Peyer's patch (tissue), 4 donors: ENCODE results near the gene TUBA1B. TPM values are rescaled to one million over a fixed set of nuclear protein-coding genes. Genes with fewer than 3 reads are reported as not detected.
A peak's percentile ranks its signal among the peaks of the same experiment; 100 is the strongest.
"Not testable (repeated sequence)": the region's sequence is repeated elsewhere in the genome, so short reads cannot be mapped to it uniquely, and the experiment has no call there.

Experiments
- DNase-seq, 3 donors: peaks; one replicate each; pipeline ENCODE4 v3.0.0-alpha.2; 2017 to 2019
- H3K27ac ChIP-seq, 4 donors: fragments of 200-600 bp; sonication (generic); one replicate each; pipeline ENCODE4 v1.5.1; 2016 to 2019
- H3K27me3 ChIP-seq, 2 donors: fragments of 200-600 bp; sonication (generic); one replicate each; pipeline ENCODE4 v1.5.1; 2019
- H3K36me3 ChIP-seq, 3 donors: fragments of 200-600 bp; sonication (generic); one replicate each; pipeline ENCODE4 v1.5.1; 2016 to 2019
- H3K4me1 ChIP-seq, 4 donors: fragments of 200-600 bp; sonication (generic); one replicate each; pipeline ENCODE4 v1.5.1; 2016 to 2019
- H3K4me3 ChIP-seq, 4 donors: fragments of 200-600 bp; sonication (generic); 1 replicate in 3 of 4; 2 replicates in 1 of 4; pipeline ENCODE4 v1.5.1; 2016 to 2019; ENCODE audit warnings: mild to moderate bottlenecking in 1 of 4
- H3K9me3 ChIP-seq, 4 donors: fragments of 200-600 bp; sonication (generic); one replicate each; pipeline ENCODE4 v1.5.1; 2016 to 2019; ENCODE audit warnings: mild to moderate bottlenecking in 1 of 4
- CTCF ChIP-seq, 6 experiments: fragments of 450-650 bp in 4 of 6; fragments of 200-600 bp in 2 of 6; sonication (generic) in 1 of 6; IDR thresholded peaks; one replicate each; pipeline ENCODE4 v1.5.1; 2017 to 2019; ENCODE audit warnings: antibody characterized with exemption in 6 of 6, mild to moderate bottlenecking in 3 of 6, moderate library complexity in 1 of 6
- POLR2A ChIP-seq, 2 donors: fragments of 450-650 bp; IDR thresholded peaks; one replicate each; pipeline ENCODE4 v1.5.1; 2017; ENCODE audit warnings: antibody characterized with exemption in 2 of 2, mild to moderate bottlenecking in 2 of 2, moderate library complexity in 2 of 2
- total RNA-seq, 4 donors: library from RNA; depleted of rRNA; stranded (reverse); fragments of >200 nt; gene quantifications; one replicate each; pipeline ENCODE4 v1.1.0, GENCODE V29; 2016

The TUBA1B gene
- total RNA-seq, 4 donors from 2014 or later, result 154 to 578 (median 243) TPM

- Histone ChIP-seq H3K36me3 (no peaks in the 10 kb centered on the region), H3K4me1 (peaks cover 0 to 3% (median 0%) of the 10 kb centered on the region in 4 donors), H3K27me3 (no peaks in the 10 kb centered on the region), H3K4me3 (no peak overlapping the region), H3K27ac (no peak overlapping the region), H3K9me3 (no peaks in the 10 kb centered on the region)
- no peak for TF ChIP-seq CTCF (IDR thresholded peaks at IDR 0.05)
- no peak for TF ChIP-seq POLR2A (IDR thresholded peaks at IDR 0.05)
- DNase-seq, result no peak
Observed at GRCh38 chr12:49138587-49138986, 7.4 kb upstream of the TUBA1B start.

- no peaks in the 10 kb centered on the region for H3K9me3 ChIP-seq
- TF ChIP-seq POLR2A (IDR thresholded peaks at IDR 0.05) (no peak), CTCF (IDR thresholded peaks at IDR 0.05) (no peak)
- no peak for DNase-seq
- H3K27me3 ChIP-seq, result no peaks in the 10 kb centered on the region
- no peak overlapping the region for H3K4me3 ChIP-seq
- H3K36me3 ChIP-seq, result no peaks in the 10 kb centered on the region
- no peak overlapping the region for H3K27ac ChIP-seq
- peaks cover 0 to 10% (median 0%) of the 10 kb centered on the region in 4 donors for H3K4me1 ChIP-seq
Observed at GRCh38 chr12:49137476-49137875, 6.3 kb upstream of the TUBA1B start.

- H3K9me3 ChIP-seq, H3K36me3 ChIP-seq, H3K4me3 ChIP-seq, H3K27me3 ChIP-seq, DNase-seq, H3K27ac ChIP-seq: not testable (repeated sequence)
- peaks cover 0 to 15% (median 0%) of the 10 kb centered on the region in 4 donors for H3K4me1 ChIP-seq
Observed at GRCh38 chr12:49136997-49137396, 5.8 kb upstream of the TUBA1B start.

- Histone ChIP-seq H3K27ac (no peak overlapping the region), H3K9me3 (no peaks in the 10 kb centered on the region), H3K36me3 (peaks cover 0 to 12% (median 0%) of the 10 kb centered on the region in 3 donors), H3K4me3 (no peak overlapping the region), H3K27me3 (no peaks in the 10 kb centered on the region), H3K4me1 (peaks cover 0 to 27% (median 4%) of the 10 kb centered on the region in 4 donors)
- no peak for DNase-seq
- TF ChIP-seq CTCF (IDR thresholded peaks at IDR 0.05), result no peak
- no peak for TF ChIP-seq POLR2A (IDR thresholded peaks at IDR 0.05)
Observed at GRCh38 chr12:49133590-49133989, 2.4 kb upstream of the TUBA1B start.

- no peak for TF ChIP-seq POLR2A (IDR thresholded peaks at IDR 0.05)
- H3K27me3 ChIP-seq, result no peaks in the 10 kb centered on the region
- H3K36me3 ChIP-seq, result peaks cover 0 to 14% (median 0%) of the 10 kb centered on the region in 3 donors
- DNase-seq, result no peak
- no peaks in the 10 kb centered on the region for H3K9me3 ChIP-seq
- H3K4me1 ChIP-seq, result peaks cover 0 to 27% (median 4%) of the 10 kb centered on the region in 4 donors
- no peak overlapping the region for H3K27ac ChIP-seq
- H3K4me3 ChIP-seq, result no peak overlapping the region
Observed at GRCh38 chr12:49133014-49133413, 1.8 kb upstream of the TUBA1B start.

GRCh38 chr12:49131894-49132461 lies 783 bp upstream of the TUBA1B start:
- Histone ChIP-seq H3K9me3 (no peaks in the 10 kb centered on the region), H3K36me3 (peaks cover 0 to 25% (median 0%) of the 10 kb centered on the region in 3 donors), H3K4me3 (peak overlapping the region; percentile 88 to 99 (median 92)), H3K27ac (peak overlapping the region; percentile 98 to 100 (median 99)), H3K27me3 (no peaks in the 10 kb centered on the region), H3K4me1 (peaks cover 0 to 27% (median 4%) of the 10 kb centered on the region in 4 donors)
- no peak for TF ChIP-seq POLR2A (IDR thresholded peaks at IDR 0.05)
- DNase-seq, result no peak

- DNase-seq, result peak; percentile 92 to 97 (median 94)
- peak overlapping the region; percentile 88 to 99 (median 92) for H3K4me3 ChIP-seq
- no peaks in the 10 kb centered on the region for H3K27me3 ChIP-seq
- TF ChIP-seq POLR2A (IDR thresholded peaks at IDR 0.05) (peak in 1 of 2 donors; percentile 11), CTCF (IDR thresholded peaks at IDR 0.05) (peak; percentile 86 to 97 (median 94))
- peak overlapping the region; percentile 98 to 100 (median 99) for H3K27ac ChIP-seq
- no peaks in the 10 kb centered on the region for H3K9me3 ChIP-seq
- peaks cover 0 to 26% (median 0%) of the 10 kb centered on the region in 3 donors for H3K36me3 ChIP-seq
- H3K4me1 ChIP-seq, result peaks cover 0 to 27% (median 4%) of the 10 kb centered on the region in 4 donors
Observed at GRCh38 chr12:49130151-49131050, 794 bp downstream of the TUBA1B start.
